Thyroid gland (tissue), 4 donors: ENCODE data around the gene ANKRD39.

Source experiments
- POLR2A ChIP-seq, 2 donors: fragments of 450-650 bp; IDR thresholded peaks; one replicate each; pipeline ENCODE4 v1.6.1; 2017; ENCODE audit warnings: antibody characterized with exemption in 2 of 2, mild to moderate bottlenecking in 2 of 2, moderate library complexity in 1 of 2
- TF ChIP-seq, protein P1 (sequence below), 6 experiments: fragments of 200-600 bp in 3 of 6; fragments of 450-650 bp in 3 of 6; sonication (generic) in 3 of 6; IDR thresholded peaks; one replicate each; pipeline ENCODE4 v1.5.1; 2016 to 2019; ENCODE audit warnings: antibody characterized with exemption in 6 of 6, mild to moderate bottlenecking in 2 of 6, inconsistent platforms in 1 of 6, moderate library complexity in 1 of 6

GRCh38 chr2:96869281-96869821 lies 11.5 kb upstream of the ANKRD39 start:
- TF ChIP-seq, protein P1, sequence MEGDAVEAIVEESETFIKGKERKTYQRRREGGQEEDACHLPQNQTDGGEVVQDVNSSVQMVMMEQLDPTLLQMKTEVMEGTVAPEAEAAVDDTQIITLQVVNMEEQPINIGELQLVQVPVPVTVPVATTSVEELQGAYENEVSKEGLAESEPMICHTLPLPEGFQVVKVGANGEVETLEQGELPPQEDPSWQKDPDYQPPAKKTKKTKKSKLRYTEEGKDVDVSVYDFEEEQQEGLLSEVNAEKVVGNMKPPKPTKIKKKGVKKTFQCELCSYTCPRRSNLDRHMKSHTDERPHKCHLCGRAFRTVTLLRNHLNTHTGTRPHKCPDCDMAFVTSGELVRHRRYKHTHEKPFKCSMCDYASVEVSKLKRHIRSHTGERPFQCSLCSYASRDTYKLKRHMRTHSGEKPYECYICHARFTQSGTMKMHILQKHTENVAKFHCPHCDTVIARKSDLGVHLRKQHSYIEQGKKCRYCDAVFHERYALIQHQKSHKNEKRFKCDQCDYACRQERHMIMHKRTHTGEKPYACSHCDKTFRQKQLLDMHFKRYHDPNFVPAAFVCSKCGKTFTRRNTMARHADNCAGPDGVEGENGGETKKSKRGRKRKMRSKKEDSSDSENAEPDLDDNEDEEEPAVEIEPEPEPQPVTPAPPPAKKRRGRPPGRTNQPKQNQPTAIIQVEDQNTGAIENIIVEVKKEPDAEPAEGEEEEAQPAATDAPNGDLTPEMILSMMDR (IDR thresholded peaks at IDR 0.05): no peak
- TF ChIP-seq POLR2A (IDR thresholded peaks at IDR 0.05): no peak
